ENCODE results near the gene UBE3C.

Gene UBE3C

DNA sequence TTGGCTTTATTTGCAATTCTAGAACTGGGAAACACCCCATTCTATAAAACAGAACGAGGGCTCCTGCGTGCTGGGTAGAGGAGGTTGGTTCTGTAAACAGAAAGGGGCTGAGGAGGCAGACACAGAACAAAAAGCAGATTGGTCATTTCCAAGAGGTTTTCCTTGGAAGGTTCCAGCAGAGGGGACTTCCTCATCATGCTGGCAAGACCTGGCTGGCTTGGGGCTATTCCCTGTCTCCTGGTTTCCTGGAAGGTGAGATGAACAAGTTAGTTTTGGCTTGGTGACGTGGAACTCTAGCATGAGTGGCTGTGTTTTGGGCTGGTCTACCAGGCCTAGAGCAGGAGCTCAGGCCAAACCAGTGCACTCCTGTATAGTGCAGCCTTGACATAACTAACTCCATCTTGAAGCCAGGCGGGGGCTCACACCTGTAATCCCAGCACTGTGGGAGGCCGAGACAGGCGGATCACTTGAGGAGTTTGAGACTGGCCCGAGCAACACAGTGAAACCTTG lies 172.0 kb downstream of the UBE3C start:
- Histone ChIP-seq H3K36me3 (ENCODE audit: control insufficient read depth in 2 of 2, insufficient read depth in 2 of 2, low read length in 2 of 2) (no peaks in the 10 kb centered on the region), H3K27ac (ENCODE audit: low read length) (no peak overlapping the region), H3K9me3 (ENCODE audit: control insufficient read depth in 2 of 2, low read length in 2 of 2) (no peaks in the 10 kb centered on the region), H3K4me3 (ENCODE audit: low read length in 2 of 2) (no peak overlapping the region), H3K9ac (ENCODE audit: low read length in 2 of 2) (no peak overlapping the region), H3K27me3 (ENCODE audit: control insufficient read depth in 1 of 2, insufficient read depth in 2 of 2, low read length in 2 of 2) (peaks cover 0 to 4% of the 10 kb centered on the region in 2 donors), H3K4me1 (ENCODE audit: control insufficient read depth, insufficient read depth, low read length) (no peaks in the 10 kb centered on the region)

GRCh38 chr7:157312941-157313340 lies 174.2 kb downstream of the UBE3C start:
- H3K4me3 ChIP-seq (ENCODE audit: low read length in 2 of 2), result no peak overlapping the region
- no peaks in the 10 kb centered on the region for H3K36me3 ChIP-seq (ENCODE audit: control insufficient read depth in 2 of 2, insufficient read depth in 2 of 2, low read length in 2 of 2)
- H3K9ac ChIP-seq (ENCODE audit: low read length in 2 of 2), result no peak overlapping the region
- H3K27me3 ChIP-seq (ENCODE audit: control insufficient read depth in 1 of 2, insufficient read depth in 2 of 2, low read length in 2 of 2), result peaks cover 0 to 2% of the 10 kb centered on the region in 2 donors
- H3K4me1 ChIP-seq (ENCODE audit: control insufficient read depth, insufficient read depth, low read length), result no peaks in the 10 kb centered on the region
- H3K9me3 ChIP-seq (ENCODE audit: control insufficient read depth in 2 of 2, low read length in 2 of 2), result no peaks in the 10 kb centered on the region
- no peak overlapping the region for H3K27ac ChIP-seq (ENCODE audit: low read length)

- H3K27me3 ChIP-seq (ENCODE audit: control insufficient read depth in 1 of 2, insufficient read depth in 2 of 2, low read length in 2 of 2), result peaks cover 0 to 2% of the 10 kb centered on the region in 2 donors
- no peaks in the 10 kb centered on the region for H3K9me3 ChIP-seq (ENCODE audit: control insufficient read depth in 2 of 2, low read length in 2 of 2)
- H3K9ac ChIP-seq (ENCODE audit: low read length in 2 of 2), result no peak overlapping the region
These were observed 174.9 kb downstream of the UBE3C start for GRCh38 chr7:157313645-157314044.

DNA sequence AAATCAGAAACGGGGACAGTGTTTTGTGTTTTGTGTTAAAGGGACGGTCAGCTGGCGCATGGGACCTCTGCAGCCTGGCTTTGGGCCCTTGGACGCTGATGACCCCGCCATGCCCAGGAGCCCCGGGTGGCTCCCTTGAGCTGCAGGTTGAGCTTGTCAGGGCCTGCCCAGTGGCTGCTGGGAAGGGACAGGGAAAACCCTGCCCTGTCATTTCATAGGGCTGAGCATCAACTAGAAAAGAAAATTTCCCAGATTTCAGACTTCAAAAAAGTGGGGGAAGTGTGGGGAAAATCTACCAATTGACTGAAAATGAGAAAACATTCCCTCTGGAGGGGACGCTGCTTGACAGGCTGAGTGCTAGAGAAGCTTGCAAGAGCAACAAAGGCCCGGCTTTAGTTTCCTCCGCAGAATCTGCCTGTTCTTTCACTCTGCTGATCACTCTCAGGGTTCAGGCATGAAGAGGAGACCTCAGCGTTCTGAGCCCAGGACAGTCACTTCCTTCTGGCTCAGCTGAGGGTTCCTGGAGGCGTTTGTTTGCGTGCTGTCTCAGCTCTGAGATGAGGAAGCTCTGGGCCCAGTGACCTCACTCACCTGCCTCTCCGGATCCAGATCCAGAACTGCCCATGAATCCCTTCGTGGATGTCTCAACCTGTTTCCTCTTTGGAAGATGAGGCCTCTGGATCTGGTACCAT lies 179.4 kb downstream of the UBE3C start:
- H3K4me3 ChIP-seq (ENCODE audit: low read length in 2 of 2), result no peak overlapping the region
- no peak overlapping the region for H3K27ac ChIP-seq (ENCODE audit: low read length)
- no peaks in the 10 kb centered on the region for H3K27me3 ChIP-seq (ENCODE audit: control insufficient read depth in 1 of 2, insufficient read depth in 2 of 2, low read length in 2 of 2)
- H3K9ac ChIP-seq (ENCODE audit: low read length in 2 of 2), result no peak overlapping the region
- no peaks in the 10 kb centered on the region for H3K4me1 ChIP-seq (ENCODE audit: control insufficient read depth, insufficient read depth, low read length)
- no peaks in the 10 kb centered on the region for H3K36me3 ChIP-seq (ENCODE audit: control insufficient read depth in 2 of 2, insufficient read depth in 2 of 2, low read length in 2 of 2)
- no peaks in the 10 kb centered on the region for H3K9me3 ChIP-seq (ENCODE audit: control insufficient read depth in 2 of 2, low read length in 2 of 2)

More at GRCh38 chr7:157313645-157314044, 174.9 kb downstream of the UBE3C start:
- H3K4me1 ChIP-seq (ENCODE audit: control insufficient read depth, insufficient read depth, low read length), result no peaks in the 10 kb centered on the region
- no peak overlapping the region for H3K27ac ChIP-seq (ENCODE audit: low read length)
- H3K36me3 ChIP-seq (ENCODE audit: control insufficient read depth in 2 of 2, insufficient read depth in 2 of 2, low read length in 2 of 2), result no peaks in the 10 kb centered on the region
- no peak overlapping the region for H3K4me3 ChIP-seq (ENCODE audit: low read length in 2 of 2)
